Neural cell (in vitro differentiated cells): ENCODE data around the gene TMEM234. TPM values are rescaled to one million over a fixed set of nuclear protein-coding genes. Genes with fewer than 3 reads are reported as not detected.

Experiments used
- H2AFZ ChIP-seq: fragments of 200-600, 300-800 bp; sonication (generic), shearing (Covaris generic); 2 replicates; pipeline ENCODE4 v1.6.0; 2014; ENCODE audit warnings: low read depth, mild to moderate bottlenecking, antibody characterized with exemption, low read length, moderate library complexity
- H3F3A ChIP-seq: fragments of 200-600 bp; shearing (Covaris generic); 2 replicates; pipeline ENCODE4 v1.6.1; 2016; ENCODE audit warnings: mild to moderate bottlenecking, moderate library complexity, mixed read lengths, antibody characterized with exemption, low read length; ENCODE audit not compliant: insufficient read depth, poor library complexity, severe bottlenecking
- H3K27ac ChIP-seq: fragments of 200-600, 300-800 bp; sonication (generic), shearing (Covaris generic); 2 replicates; pipeline ENCODE4 v1.5.1; 2014; ENCODE audit warnings: mild to moderate bottlenecking, low read length, moderate library complexity
- H3K27me3 ChIP-seq: fragments of 300-800, 200-600 bp; sonication (generic), shearing (Covaris generic); 2 replicates; pipeline ENCODE4 v1.6.0; 2014; ENCODE audit warnings: mild to moderate bottlenecking, low read depth, low read length, moderate library complexity; ENCODE audit not compliant: insufficient read depth
- H3K36me3 ChIP-seq: fragments of 300-800, 200-600 bp; sonication (generic), shearing (Covaris generic); 2 replicates; pipeline ENCODE4 v1.5.1; 2014; ENCODE audit warnings: mild to moderate bottlenecking, antibody characterized with exemption, low read length, moderate library complexity; ENCODE audit not compliant: insufficient read depth
- H3K4me2 ChIP-seq: fragments of 300-800, 200-600 bp; sonication (generic), shearing (Covaris generic); 2 replicates; pipeline ENCODE4 v1.6.0; 2014; ENCODE audit warnings: mild to moderate bottlenecking, low read length
- H3K4me3 ChIP-seq: fragments of 300-800, 200-600 bp; sonication (generic), shearing (Covaris generic); 2 replicates; pipeline ENCODE4 v1.5.1; 2014; ENCODE audit warnings: mild to moderate bottlenecking, low read length, moderate library complexity
- H3K79me2 ChIP-seq: fragments of 200-600 bp; shearing (Covaris generic); replicated peaks from 2 replicates; pipeline ENCODE4 v1.6.0; 2014; ENCODE audit warnings: mild to moderate bottlenecking, low read length, moderate library complexity; ENCODE audit not compliant: insufficient read depth
- H3K9ac ChIP-seq: fragments of 300-800, 200-600 bp; sonication (generic), shearing (Covaris generic); 2 replicates; pipeline ENCODE4 v1.6.1; 2016; ENCODE audit warnings: mild to moderate bottlenecking, low read length, mixed read lengths
- H3K9me2 ChIP-seq: fragments of 200-600 bp; shearing (Covaris generic); 2 replicates; pipeline ENCODE4 v1.6.1; 2016; ENCODE audit warnings: mild to moderate bottlenecking, low read length, mixed read lengths; ENCODE audit not compliant: insufficient read depth
- H3K9me3 ChIP-seq: fragments of 200-600, 300-800 bp; sonication (generic), shearing (Covaris generic); 2 replicates; pipeline ENCODE4 v1.6.1; 2016; ENCODE audit warnings: mild to moderate bottlenecking, mixed run types, low read length, moderate library complexity, mixed read lengths
- H4K20me1 ChIP-seq: fragments of 200-600 bp; shearing (Covaris generic); 2 replicates; pipeline ENCODE4 v1.6.1; 2016; ENCODE audit warnings: mild to moderate bottlenecking, mixed run types; ENCODE audit not compliant: insufficient read depth
- CTCF ChIP-seq: fragments of 450-650 bp; IDR thresholded peaks from 2 replicates; pipeline ENCODE4 v1.5.1; 2014; ENCODE audit warnings: antibody characterized with exemption, mild to moderate bottlenecking, moderate library complexity; ENCODE audit not compliant: poor library complexity, severe bottlenecking
- EP300 ChIP-seq: fragments of 450-650 bp; conservative IDR thresholded peaks from 2 replicates; pipeline ENCODE4 v1.6.1; 2014; ENCODE audit warnings: antibody characterized with exemption, mild to moderate bottlenecking, moderate library complexity; ENCODE audit not compliant: poor library complexity, severe bottlenecking
- EZH2 ChIP-seq: fragments of 200-600, 300-800 bp; shearing (Covaris generic), sonication (generic); IDR thresholded peaks from 2 replicates; pipeline ENCODE4 v1.6.1; 2014; ENCODE audit warnings: antibody characterized with exemption, low read length, borderline replicate concordance, mild to moderate bottlenecking; ENCODE audit not compliant: insufficient read depth, poor library complexity, severe bottlenecking
- MXI1 ChIP-seq: fragments of 450-650 bp; conservative IDR thresholded peaks from 2 replicates; pipeline ENCODE4 v1.6.1; 2014; ENCODE audit warnings: antibody characterized with exemption, mild to moderate bottlenecking; ENCODE audit not compliant: poor library complexity, severe bottlenecking
- POLR2AphosphoS5 ChIP-seq: IDR thresholded peaks from 2 replicates; pipeline ENCODE4 v1.6.1; 2012
- RAD21 ChIP-seq: fragments of 450-650 bp; conservative IDR thresholded peaks from 2 replicates; pipeline ENCODE4 v1.6.1; 2014; ENCODE audit warnings: antibody characterized with exemption, mild to moderate bottlenecking, moderate library complexity
- REST ChIP-seq: IDR thresholded peaks from 2 replicates; pipeline ENCODE4 v1.6.1; 2012; ENCODE audit warnings: borderline replicate concordance
- SMC3 ChIP-seq: fragments of 450-650 bp; conservative IDR thresholded peaks from 2 replicates; pipeline ENCODE4 v1.6.1; 2014; ENCODE audit warnings: antibody characterized with exemption, mild to moderate bottlenecking, moderate library complexity; ENCODE audit not compliant: poor library complexity
- TAF1 ChIP-seq: IDR thresholded peaks from 2 replicates; pipeline ENCODE4 v1.6.1; 2012; ENCODE audit warnings: low read depth
- polyA plus RNA-seq: library from polyadenylated mRNA; depleted of rRNA; stranded (reverse); fragments of >200 nt; gene quantifications from 2 replicates; pipeline ENCODE4 v1.2.3, GENCODE V29; 2014

TMEM234 gene
- polyA plus RNA-seq, 1 donor from 2014 or later: 24.4 TPM

- Histone ChIP-seq H3K9me3 (no peaks in the 10 kb centered on the region), H3K4me3 (no peak overlapping the region), H3K9ac (no peak overlapping the region), H3K9me2 (no peaks in the 10 kb centered on the region), H2AFZ (no peak overlapping the region), H3F3A (no peaks in the 10 kb centered on the region), H3K79me2 (no peaks in the 10 kb centered on the region), H3K27ac (no peak overlapping the region), H3K27me3 (no peaks in the 10 kb centered on the region), H3K36me3 (peaks cover 8% of the 10 kb centered on the region), H3K4me2 (no peak overlapping the region), H4K20me1 (no peaks in the 10 kb centered on the region)
- TF ChIP-seq EZH2 (no peak), SMC3 (no peak), TAF1 (no peak), REST (no peak), EP300 (no peak), MXI1 (no peak), RAD21 (no peak), CTCF (no peak), POLR2AphosphoS5 (no peak)
These were observed 26.6 kb downstream of the TMEM234 start for GRCh38 chr1:32195531-32195930.

GRCh38 chr1:32194984-32195383 is 27.2 kb downstream of the TMEM234 start:
- no peaks in the 10 kb centered on the region for H3K27me3 ChIP-seq
- no peak for TF ChIP-seq MXI1
- H3K27ac ChIP-seq: no peak overlapping the region

More at GRCh38 chr1:32194984-32195383, 27.2 kb downstream of the TMEM234 start:
- no peaks in the 10 kb centered on the region for H3K9me2 ChIP-seq
- no peak overlapping the region for H2AFZ ChIP-seq
- no peaks in the 10 kb centered on the region for H3F3A ChIP-seq
- no peaks in the 10 kb centered on the region for H3K79me2 ChIP-seq
- peaks cover 8% of the 10 kb centered on the region for H3K36me3 ChIP-seq
- no peak overlapping the region for H3K4me2 ChIP-seq
- no peaks in the 10 kb centered on the region for H3K9me3 ChIP-seq
- H3K4me3 ChIP-seq: no peak overlapping the region
- H3K9ac ChIP-seq: no peak overlapping the region
- H4K20me1 ChIP-seq: no peaks in the 10 kb centered on the region
